C4-2B (cell line): ENCODE results near the gene WNT4.

Source experiments
- CTCF ChIP-seq: fragments of 450-650 bp; conservative IDR thresholded peaks from 2 replicates; pipeline ENCODE4 v1.5.1; 2017; ENCODE audit warnings: mild to moderate bottlenecking
- ZFX ChIP-seq: fragments of 450-650 bp; IDR thresholded peaks from 2 replicates; pipeline ENCODE4 v1.6.1; 2017

GRCh38 chr1:22150923-22151322 lies 8.0 kb upstream of the WNT4 start:
- TF ChIP-seq CTCF, result no peak
- no peak for TF ChIP-seq ZFX
